ENCODE results near the gene BNIPL. TPM values are rescaled to one million over a fixed set of nuclear protein-coding genes. Genes with fewer than 3 reads are reported as not detected.

BNIPL gene
- total RNA-seq, 1 experiment from 2014 or later = 1.2 TPM

- Histone ChIP-seq H3K27ac (ENCODE audit: insufficient read length, low read depth, low read length) (no peak overlapping the region), H2BK120ac (ENCODE audit: low read depth, low read length, poor library complexity, severe bottlenecking) (no peak overlapping the region), H2BK5ac (ENCODE audit: insufficient read length, low read length) (no peak overlapping the region), H3K9me3 (ENCODE audit: control insufficient read depth, low read depth, low read length) (no peaks in the 10 kb centered on the region), H3K23ac (ENCODE audit: insufficient read length, low read depth, low read length) (no peak overlapping the region), H4K8ac (replicated peaks; ENCODE audit: insufficient read length, low read depth, low read length) (no peak overlapping the region), H4K5ac (ENCODE audit: insufficient read length, low read depth, low read length) (no peak overlapping the region), H2AK5ac (ENCODE audit: insufficient read length, low read length) (no peak overlapping the region), H3K4me1 (ENCODE audit: insufficient read depth, low read length) (no peaks in the 10 kb centered on the region), H3K27me3 (ENCODE audit: insufficient read depth, low read length) (no peaks in the 10 kb centered on the region), H3K18ac (ENCODE audit: insufficient read length, low read depth, low read length) (no peak overlapping the region), H4K91ac (ENCODE audit: insufficient read length, low read depth, low read length) (no peak overlapping the region), H3K9ac (ENCODE audit: extremely low read depth, insufficient read length, low read length) (no peak overlapping the region), H4K20me1 (ENCODE audit: control insufficient read depth, insufficient read depth, insufficient read length) (no peaks in the 10 kb centered on the region), H3K79me2 (ENCODE audit: insufficient read depth, low read length) (no peaks in the 10 kb centered on the region), H2BK20ac (ENCODE audit: low read depth, low read length, poor library complexity, severe bottlenecking) (no peak overlapping the region), H3K4me2 (ENCODE audit: insufficient read depth, insufficient read length, low read length) (no peak overlapping the region), H3K56ac (ENCODE audit: insufficient read length, low read depth, low read length) (no peak overlapping the region), H3K79me1 (ENCODE audit: insufficient read depth, low read depth, low read length, poor library complexity, severe bottlenecking) (no peaks in the 10 kb centered on the region), H3K14ac (ENCODE audit: insufficient read depth, low read length) (no peak overlapping the region; the same call in 1 of the 2 replicates), H3K23me2 (ENCODE audit: insufficient read length, low read depth, low read length, poor library complexity, severe bottlenecking) (no peaks in the 10 kb centered on the region), H2BK15ac (ENCODE audit: low read depth, low read length) (no peak overlapping the region), H3T11ph (ENCODE audit: low read length) (no peak overlapping the region), H3K4ac (ENCODE audit: low read depth, low read length) (no peak overlapping the region), H2BK12ac (ENCODE audit: insufficient read length, low read depth, low read length) (no peak overlapping the region), H2AFZ (ENCODE audit: low read length) (no peak overlapping the region)
- Mint-ChIP-seq H3K9me3 (no peaks in the 10 kb centered on the region; a peak in 1 of 5 replicates), H3K4me3 (no peak overlapping the region), H3K27ac (no peak overlapping the region), H3K27me3 (ENCODE audit: low read depth) (no peaks in the 10 kb centered on the region), H3K4me1 (peaks cover 4 to 7% of the 10 kb centered on the region in 2 experiments; a peak in 3 of 4 replicates), H3K36me3 (ENCODE audit: insufficient read depth in 1 of 3, low read depth in 3 of 3) (no peaks in the 10 kb centered on the region)
- no peak for DNase-seq
- WGBS (ENCODE audit: extremely low coverage, insufficient read length, low lambda C conversion rate) = no CpG with 5 or more reads among the region's 7 CpGs
- TF ChIP-seq, protein P1, sequence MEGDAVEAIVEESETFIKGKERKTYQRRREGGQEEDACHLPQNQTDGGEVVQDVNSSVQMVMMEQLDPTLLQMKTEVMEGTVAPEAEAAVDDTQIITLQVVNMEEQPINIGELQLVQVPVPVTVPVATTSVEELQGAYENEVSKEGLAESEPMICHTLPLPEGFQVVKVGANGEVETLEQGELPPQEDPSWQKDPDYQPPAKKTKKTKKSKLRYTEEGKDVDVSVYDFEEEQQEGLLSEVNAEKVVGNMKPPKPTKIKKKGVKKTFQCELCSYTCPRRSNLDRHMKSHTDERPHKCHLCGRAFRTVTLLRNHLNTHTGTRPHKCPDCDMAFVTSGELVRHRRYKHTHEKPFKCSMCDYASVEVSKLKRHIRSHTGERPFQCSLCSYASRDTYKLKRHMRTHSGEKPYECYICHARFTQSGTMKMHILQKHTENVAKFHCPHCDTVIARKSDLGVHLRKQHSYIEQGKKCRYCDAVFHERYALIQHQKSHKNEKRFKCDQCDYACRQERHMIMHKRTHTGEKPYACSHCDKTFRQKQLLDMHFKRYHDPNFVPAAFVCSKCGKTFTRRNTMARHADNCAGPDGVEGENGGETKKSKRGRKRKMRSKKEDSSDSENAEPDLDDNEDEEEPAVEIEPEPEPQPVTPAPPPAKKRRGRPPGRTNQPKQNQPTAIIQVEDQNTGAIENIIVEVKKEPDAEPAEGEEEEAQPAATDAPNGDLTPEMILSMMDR (conservative IDR thresholded peaks at IDR 0.05) = no peak
These were observed 48.5 kb upstream of the BNIPL start for GRCh38 chr1:150987924-150988323.

All from H9 (cell line).